GM04504 (cell line): ENCODE measurements around the gene MT1A.

ENCODE experiments used
- DNase-seq: peaks from one replicate; pipeline ENCODE4 v3.0.0-alpha.2; 2012; ENCODE audit warnings: low read depth

Gene MT1A

DNA sequence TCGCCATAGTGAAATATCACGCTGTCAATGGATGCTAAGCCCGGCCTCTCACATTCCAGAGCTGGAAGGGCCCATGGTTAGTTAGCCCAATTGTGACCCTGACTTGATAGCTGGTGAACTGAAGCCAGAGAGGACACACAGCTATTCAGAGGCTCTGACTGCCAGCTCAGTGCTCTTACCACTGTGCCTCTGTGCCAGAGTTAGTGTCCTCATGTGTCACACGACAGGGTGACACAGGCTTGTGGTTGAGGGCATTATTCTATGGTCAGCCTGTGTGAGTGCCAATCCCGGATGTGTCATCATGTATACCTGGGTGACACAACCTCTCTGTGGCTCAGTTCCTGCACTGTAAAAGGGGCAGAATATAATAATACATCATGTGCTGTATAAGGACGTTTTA is 41.4 kb downstream of the MT1A start:
- DNase-seq: no peak

DNA sequence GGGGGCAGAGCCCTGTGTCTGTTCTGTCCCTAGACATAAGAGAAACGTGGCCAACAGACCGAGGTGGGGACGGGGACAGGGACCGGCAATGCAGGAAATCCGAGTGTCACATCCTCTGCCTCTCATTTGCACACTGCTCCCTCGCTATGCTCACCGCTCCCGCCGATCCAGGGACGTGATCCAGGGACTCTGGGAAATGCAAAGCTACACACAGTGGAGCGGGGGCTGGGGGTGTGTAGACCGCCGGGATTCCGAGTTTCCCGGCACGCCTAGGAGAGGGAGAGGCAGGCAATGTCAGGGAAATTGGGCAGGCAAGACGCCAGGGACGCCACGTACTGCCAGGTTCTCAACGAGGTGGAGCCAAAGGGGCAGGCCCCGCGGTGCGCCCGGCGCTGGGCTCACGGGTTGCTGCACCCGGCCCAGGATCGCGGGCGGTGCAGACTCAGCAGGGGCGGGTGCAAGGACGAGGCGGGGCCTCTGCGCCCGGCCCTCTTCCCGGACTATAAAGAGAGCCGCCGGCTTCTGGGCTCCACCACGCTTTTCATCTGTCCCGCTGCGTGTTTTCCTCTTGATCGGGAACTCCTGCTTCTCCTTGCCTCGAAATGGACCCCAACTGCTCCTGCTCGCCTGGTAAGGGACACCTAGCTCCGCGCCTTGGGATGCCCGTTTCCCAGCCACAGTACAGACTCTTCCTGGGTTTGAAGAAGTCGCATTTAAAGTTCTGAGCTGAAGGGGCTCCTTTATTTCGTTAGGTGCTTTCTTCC is 43.7 kb downstream of the MT1A start, which contains the start of gene MT1X:
Gene MT1X, plus strand, starts transcription at position 532 of the 764 bp plus-strand sequence. Its CDS starts 71 bp downstream, at position 603.
- peak; percentile 73 for DNase-seq

- DNase-seq: no peak
Observed at GRCh38 chr16:56682703-56683397, 44.4 kb downstream of the MT1A start.

DNA sequence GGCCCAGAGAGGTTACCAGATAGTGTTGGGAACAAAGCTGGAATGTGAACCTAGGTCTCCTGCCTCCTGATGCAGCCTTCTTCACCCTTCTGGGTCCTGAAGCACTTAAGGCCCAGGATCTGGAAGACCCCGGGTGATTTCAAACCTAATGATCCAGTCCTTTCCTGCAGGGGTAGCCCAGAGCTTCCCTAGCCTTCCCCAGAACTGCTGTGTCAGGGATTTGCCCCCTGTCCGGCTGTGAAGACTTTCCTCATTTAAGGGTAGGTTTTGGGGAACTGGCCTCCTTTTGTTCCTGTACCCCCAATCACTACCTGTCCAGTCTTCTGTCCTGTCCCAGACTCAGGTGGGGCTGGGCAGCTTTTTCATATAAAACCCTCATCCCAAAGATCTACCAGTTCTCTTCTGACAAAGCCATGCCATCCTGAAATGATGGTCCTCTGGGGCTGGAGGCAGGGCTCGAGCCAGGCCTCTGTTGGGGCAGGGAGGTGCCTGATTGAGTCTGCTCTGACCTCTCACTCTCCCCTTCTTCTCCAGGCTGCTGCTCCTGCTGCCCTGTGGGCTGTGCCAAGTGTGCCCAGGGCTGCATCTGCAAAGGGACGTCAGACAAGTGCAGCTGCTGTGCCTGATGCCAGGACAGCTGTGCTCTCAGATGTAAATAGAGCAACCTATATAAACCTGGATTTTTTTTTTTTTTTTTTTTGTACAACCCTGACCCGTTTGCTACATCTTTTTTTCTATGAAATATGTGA is 45.1 kb downstream of the MT1A start:
- DNase-seq: no peak

DNA sequence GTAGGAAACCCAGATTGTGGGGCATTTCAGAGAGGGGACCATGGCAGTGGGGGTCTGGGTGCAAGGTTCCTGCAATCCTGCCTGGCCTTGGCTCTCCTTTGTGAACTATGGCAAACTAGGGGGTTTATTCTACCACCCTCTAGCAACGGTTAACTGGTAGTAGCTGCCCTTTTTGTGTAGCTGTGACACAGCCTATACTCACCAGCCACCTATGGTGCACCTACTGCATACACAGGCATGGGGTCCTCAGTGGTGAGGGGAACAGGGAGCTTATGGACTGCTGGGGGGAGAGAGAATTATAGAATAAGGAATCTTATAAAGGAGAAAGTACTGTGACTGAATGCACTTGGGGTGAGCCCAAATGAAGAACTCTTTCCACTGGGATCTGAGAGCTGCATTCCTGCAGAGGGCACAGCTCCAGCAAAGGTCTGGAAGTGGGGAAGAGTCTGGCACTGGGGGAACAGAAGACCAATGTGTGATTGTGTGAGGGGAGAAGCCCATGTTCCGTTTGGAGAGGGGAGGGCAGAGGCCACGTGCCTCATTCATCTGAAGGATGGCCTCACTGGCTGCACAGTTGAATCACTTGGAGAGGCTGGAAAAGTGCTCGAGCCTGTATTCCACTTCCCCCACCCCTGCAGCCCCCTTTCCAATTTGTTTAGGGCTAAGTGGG is 45.9 kb downstream of the MT1A start:
- DNase-seq: no peak

DNA sequence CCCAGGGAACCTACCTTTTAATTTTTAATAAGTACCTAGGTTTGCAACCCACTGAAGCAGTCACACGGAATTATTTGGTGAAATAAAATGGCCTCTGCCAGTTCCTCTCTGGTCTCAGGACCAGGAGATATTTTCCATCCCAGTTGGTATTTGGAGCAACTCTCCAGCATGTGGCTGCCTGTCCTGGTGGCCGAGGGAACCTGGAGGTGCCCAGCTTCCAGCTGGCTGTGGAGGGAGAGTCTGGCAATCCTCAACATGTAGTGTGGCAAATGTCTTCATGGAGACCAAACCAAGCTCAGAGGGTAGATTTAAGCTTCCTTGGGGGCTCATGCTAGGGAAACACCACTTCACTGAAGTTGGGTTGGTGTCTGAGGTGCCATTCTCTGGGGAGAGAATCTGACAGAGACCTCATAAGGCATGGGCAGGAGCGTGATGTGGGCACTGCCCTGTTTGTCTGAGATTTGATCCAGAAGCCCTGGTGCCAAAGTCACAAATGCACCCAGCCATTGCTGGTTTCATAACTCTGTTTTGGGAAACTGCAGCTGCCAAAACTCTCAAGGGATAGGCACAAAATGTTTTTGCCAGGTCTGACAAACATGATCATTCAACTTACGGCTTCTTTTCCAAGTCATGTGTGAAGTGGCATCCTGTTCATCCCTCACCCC is 46.6 kb downstream of the MT1A start:
- no peak for DNase-seq

- no peak for DNase-seq
Observed at GRCh38 chr16:56686758-56687157, 48.3 kb downstream of the MT1A start.

DNA sequence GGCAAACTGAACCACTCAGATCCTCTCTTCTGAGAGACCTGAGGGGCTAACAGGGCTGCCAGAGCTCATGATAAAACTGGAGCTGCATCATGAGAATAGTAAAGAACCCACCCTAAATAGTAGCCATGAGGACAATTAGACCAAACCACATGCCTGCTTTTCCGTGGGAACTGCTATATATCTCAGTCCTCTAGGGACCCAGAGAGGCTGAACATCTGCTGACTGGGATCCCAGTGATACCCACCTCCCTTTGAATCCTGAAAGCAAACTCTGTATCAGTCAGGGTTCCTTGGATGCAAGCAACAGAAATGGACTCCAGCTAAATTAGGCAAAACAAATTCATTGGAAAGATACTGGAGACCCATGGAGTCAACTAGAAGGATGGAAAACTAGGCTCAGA is 50.3 kb downstream of the MT1A start:
- no peak for DNase-seq

- DNase-seq: no peak
Observed at GRCh38 chr16:56689171-56689570, 50.7 kb downstream of the MT1A start.
